ENCODE measurements around the gene ZBTB4.

GRCh38 chr17:7490144-7490543 lies 10.7 kb upstream of the ZBTB4 start:
- TF ChIP-seq POLR2AphosphoS5 (IDR thresholded peaks at IDR 0.05; ENCODE audit: low read depth, low read length) (no peak), REST (IDR thresholded peaks at IDR 0.05; ENCODE audit: insufficient read depth in 1 of 2, low read depth in 2 of 2, low read length in 2 of 2) (no peak)
